Stimulated activated CD8-positive, alpha-beta memory T cell treated with anti-CD3 and anti-CD28 coated beads, Interleukin-15, amount 100 ng/mL, for 48 hours (primary cell): ENCODE measurements around the gene NHSL2.
"Not testable (repeated sequence)": the region's sequence is repeated elsewhere in the genome, so short reads cannot be mapped to it uniquely, and the experiment has no call there.

Experiments used
- DNase-seq, 2 donors: peaks; one replicate each; pipeline ENCODE4 v3.0.0-alpha.2; 2020; ENCODE audit warnings: low read depth in 2 of 2

Gene NHSL2

GRCh38 chrX:71910643-71910985, at the start of gene NHSL2:
NHSL2 (plus strand) TSS chrX:71910845.
- DNase-seq: peak in 1 of 2 donors; percentile 2

- no peak for DNase-seq
Measured at GRCh38 chrX:71867680-71868079, 43.0 kb upstream of the NHSL2 start.

- not testable (repeated sequence) for DNase-seq
Measured at GRCh38 chrX:71869566-71869965, 41.1 kb upstream of the NHSL2 start.

- no peak for DNase-seq
Measured at GRCh38 chrX:71870208-71871098, 40.2 kb upstream of the NHSL2 start.

- DNase-seq: peak; percentile 20 to 28
Measured at GRCh38 chrX:71871367-71871766, 39.3 kb upstream of the NHSL2 start.

GRCh38 chrX:71872542-71873458, 37.8 kb upstream of the NHSL2 start:
- DNase-seq: no peak

- DNase-seq: no peak
Measured at GRCh38 chrX:71873459-71873833, 37.2 kb upstream of the NHSL2 start.

- not testable (repeated sequence) for DNase-seq
Measured at GRCh38 chrX:71876841-71877240, 33.8 kb upstream of the NHSL2 start.

GRCh38 chrX:71885099-71885498, 25.5 kb upstream of the NHSL2 start:
- DNase-seq: no peak

GRCh38 chrX:71895607-71896006, 15.0 kb upstream of the NHSL2 start:
- no peak for DNase-seq

GRCh38 chrX:71906144-71906543, 4.5 kb upstream of the NHSL2 start:
- no peak for DNase-seq

- DNase-seq: no peak
Measured at GRCh38 chrX:71908387-71908786, 2.3 kb upstream of the NHSL2 start.

GRCh38 chrX:71909956-71910355, 689 bp upstream of the NHSL2 start:
- no peak for DNase-seq

- DNase-seq: peak in 1 of 2 donors; percentile 3
Measured at GRCh38 chrX:71910986-71911730, 513 bp downstream of the NHSL2 start.

- DNase-seq: no peak
Measured at GRCh38 chrX:71911731-71912050, 1.0 kb downstream of the NHSL2 start.

- DNase-seq: no peak
Measured at GRCh38 chrX:71912156-71912555, 1.5 kb downstream of the NHSL2 start.

GRCh38 chrX:71913156-71913950, 2.7 kb downstream of the NHSL2 start:
- DNase-seq: no peak

GRCh38 chrX:71917621-71918343, 7.1 kb downstream of the NHSL2 start:
- no peak for DNase-seq

- no peak for DNase-seq
Measured at GRCh38 chrX:71919431-71919830, 8.8 kb downstream of the NHSL2 start.

GRCh38 chrX:71919886-71920285, 9.2 kb downstream of the NHSL2 start:
- no peak for DNase-seq

- no peak for DNase-seq
Measured at GRCh38 chrX:71922686-71923085, 12.0 kb downstream of the NHSL2 start.
